HUDEP-2 (cell line): Measurements from ENCODE around the gene HYAL3.
"Not testable (repeated sequence)": the region's sequence is repeated elsewhere in the genome, so short reads cannot be mapped to it uniquely, and the experiment has no call there.

Experiments
- DNase-seq, 76 experiments: peaks; one replicate each; lab custom pipeline; 2025; ENCODE audit not compliant: unreplicated experiment in 76 of 76; lab: John Stamatoyannopoulos, UW

The HYAL3 gene

DNA sequence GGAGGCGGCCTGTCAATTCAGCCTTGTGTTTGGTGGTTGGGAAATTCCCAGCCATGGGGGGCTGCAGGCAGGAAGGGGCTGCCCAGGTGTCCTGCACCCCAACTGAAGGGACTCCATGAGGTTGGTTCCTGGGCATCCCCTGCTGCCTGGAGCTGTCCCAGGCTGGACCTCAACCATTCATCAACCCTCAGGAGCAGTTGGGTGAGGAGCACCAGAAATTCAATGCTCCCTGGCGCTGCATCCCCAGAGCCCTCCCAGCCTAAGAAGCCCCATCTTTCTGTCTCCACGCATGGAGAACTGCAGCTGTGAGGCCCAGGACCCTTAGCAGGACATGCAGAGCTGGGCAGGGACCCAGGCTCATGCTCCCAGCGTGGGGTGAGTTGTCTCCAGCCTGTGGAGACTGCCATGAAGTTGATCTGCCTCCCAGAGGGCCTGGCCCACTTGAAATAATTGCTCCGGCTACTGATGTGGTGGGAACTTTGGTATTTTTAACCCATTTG, 38.2 kb downstream of the HYAL3 start:
- no peak for DNase-seq

- peak in 73 of 76 experiments; percentile 14 to 89 (median 72) for DNase-seq
These were observed 38.9 kb downstream of the HYAL3 start for GRCh38 chr3:50260027-50260941.

GRCh38 chr3:50259432-50260026, 39.7 kb downstream of the HYAL3 start:
- DNase-seq = no peak

GRCh38 chr3:50258979-50259378, 40.2 kb downstream of the HYAL3 start:
- DNase-seq = no peak

DNA sequence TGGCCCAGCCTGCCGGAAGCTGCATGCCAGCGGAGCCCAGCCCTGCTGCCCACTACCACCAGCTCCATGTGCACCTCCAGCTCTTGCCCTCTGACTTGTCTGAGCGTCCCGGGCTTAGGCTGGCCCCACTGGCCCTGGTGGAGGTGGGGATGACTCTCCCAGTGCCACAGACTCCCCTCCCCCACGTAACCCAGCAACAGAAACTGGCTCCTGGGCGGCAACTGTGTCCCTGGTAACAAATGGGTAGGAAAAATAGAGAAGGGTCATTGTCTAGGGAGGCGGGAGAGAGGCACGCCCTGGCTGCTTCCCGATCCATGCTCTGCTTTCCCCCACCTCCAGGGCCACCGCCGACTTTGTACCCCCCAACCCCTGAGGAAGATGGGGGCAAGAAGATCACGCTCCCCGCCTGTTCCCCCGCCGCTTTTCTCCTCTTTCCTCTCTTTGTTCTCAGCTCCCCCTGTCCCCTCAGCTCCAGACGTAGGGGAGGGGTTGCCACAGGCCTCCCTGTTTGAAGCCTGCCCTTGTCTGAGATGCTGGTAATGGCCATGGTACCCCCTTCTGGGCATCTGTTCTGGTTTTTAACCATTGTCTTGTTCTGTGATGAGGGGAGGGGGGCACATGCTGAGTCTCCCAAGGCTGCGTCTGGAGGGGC, 41.0 kb downstream of the HYAL3 start:
- DNase-seq = no peak

GRCh38 chr3:50256978-50257890, 42.0 kb downstream of the HYAL3 start:
- DNase-seq = peak in 44 of 76 experiments; percentile 4 to 65 (median 32)

DNA sequence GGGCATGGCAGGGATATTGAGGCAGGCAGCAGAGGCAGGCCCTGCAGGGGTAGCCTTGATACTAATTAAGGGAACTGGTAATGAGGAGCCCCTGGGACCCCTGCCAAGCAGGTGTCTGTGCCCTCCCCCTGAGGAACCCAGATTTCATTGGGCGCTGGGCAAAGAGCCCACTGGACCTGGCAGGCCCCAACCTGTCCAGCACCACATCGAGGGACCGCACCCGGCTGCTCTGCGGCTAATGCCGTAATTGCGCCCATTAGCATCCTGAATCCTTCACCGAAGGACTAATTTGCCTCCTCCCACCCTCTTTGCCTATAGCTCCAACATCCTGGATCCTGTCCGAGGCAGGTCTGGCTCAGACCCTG, 44.0 kb downstream of the HYAL3 start:
- no peak for DNase-seq

- no peak for DNase-seq
These were observed 44.5 kb downstream of the HYAL3 start for GRCh38 chr3:50254577-50255250.

DNA sequence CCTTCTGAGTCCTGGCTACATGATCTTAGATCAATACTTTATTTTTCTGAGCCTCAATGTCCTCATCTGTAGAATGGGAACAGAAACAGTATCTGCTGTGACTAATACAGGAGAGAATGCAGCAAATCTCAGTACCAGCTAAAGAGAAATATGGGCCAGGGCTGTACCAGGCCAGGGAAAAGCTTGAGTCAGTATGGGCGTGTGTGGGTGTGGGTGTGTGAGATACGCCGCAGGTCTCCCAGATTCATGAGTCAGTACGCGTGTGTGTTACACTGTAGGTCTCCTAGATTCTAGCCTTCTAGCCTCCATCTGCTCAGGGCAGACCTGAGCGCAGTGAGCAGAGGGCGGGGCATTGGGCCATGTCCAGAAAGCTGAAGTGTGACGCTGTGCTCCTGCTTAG, 48.0 kb downstream of the HYAL3 start:
- peak in 70 of 76 experiments; percentile 31 to 92 (median 66) for DNase-seq

DNA sequence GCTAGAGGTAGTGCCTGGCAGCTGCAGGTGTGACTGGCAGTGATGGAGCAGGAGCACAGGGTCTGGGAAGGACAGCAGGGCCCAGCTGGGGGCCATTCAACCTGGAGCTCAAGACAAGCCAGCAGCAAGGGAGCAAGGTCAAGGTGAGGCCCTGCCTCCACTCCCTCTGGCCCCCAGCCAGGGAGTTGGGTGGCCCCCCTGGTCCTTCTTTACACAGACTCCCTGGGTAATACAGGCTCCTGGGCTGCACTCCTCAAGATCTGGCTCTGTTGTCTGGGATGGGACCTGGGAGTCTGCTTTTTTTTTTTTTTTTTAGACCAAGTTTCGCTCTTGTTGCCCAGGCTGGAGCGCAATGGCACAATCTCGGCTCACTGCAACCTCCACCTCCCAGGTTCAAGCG, 48.7 kb downstream of the HYAL3 start:
- DNase-seq = no peak

GRCh38 chr3:50249457-50249856, 49.7 kb downstream of the HYAL3 start:
- DNase-seq = no peak

- DNase-seq = no peak
These were observed 50.8 kb downstream of the HYAL3 start for GRCh38 chr3:50248387-50248786.

DNA sequence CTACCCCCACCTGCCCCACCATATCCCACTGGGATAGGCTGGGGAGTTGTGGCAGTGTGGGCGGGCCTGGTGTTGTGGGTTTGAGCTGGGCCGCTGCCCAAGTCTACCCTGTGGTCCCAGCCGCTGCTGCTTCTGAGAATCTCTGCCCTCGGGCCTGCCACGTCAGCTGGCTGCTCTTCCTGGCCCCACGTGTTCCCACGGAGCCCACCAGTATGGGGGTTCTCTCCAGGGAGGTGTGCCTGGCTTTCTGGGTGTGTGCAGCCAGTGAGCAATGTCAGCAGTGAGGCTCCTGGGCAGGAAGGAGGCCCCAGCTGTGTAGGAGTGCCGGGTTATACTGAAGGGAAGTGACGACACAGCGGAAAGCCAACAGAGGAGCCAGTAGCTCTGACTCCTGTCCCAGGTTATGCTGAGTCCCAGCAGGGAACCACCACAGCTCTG, 52.7 kb downstream of the HYAL3 start:
- DNase-seq = peak in 62 of 76 experiments; percentile 17 to 88 (median 59)

GRCh38 chr3:50245831-50246516, 53.2 kb downstream of the HYAL3 start:
- DNase-seq = peak in 73 of 76 experiments; percentile 17 to 92 (median 76)

DNA sequence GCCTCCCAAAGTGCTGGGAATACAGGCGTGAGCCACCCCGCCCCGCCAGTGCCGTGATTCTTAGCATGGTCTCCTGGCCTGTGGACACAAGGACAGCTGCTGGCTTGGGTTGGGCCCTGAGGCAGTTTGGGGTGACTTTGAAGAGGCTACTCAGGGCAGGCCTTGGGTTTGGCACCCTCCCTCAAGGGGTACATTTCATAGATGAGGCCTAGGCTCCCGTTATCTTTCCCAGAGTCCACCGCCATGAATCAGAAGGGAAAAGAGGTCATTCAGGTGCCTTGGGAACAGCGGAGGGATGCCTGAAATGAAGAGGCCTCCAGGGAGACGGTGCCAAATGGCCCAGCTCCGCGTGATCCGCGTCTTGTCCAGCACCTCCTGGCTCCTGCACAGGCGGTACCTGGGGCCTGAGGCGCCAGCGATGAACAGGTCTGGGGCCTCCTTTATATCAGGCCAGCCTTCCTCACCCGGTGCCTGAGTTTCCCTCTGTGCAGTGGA, 53.9 kb downstream of the HYAL3 start:
- DNase-seq = no peak

- DNase-seq = not testable (repeated sequence)
These were observed 54.4 kb downstream of the HYAL3 start for GRCh38 chr3:50244813-50245212.

- DNase-seq = no peak
These were observed 55.7 kb downstream of the HYAL3 start for GRCh38 chr3:50243543-50243895.

DNA sequence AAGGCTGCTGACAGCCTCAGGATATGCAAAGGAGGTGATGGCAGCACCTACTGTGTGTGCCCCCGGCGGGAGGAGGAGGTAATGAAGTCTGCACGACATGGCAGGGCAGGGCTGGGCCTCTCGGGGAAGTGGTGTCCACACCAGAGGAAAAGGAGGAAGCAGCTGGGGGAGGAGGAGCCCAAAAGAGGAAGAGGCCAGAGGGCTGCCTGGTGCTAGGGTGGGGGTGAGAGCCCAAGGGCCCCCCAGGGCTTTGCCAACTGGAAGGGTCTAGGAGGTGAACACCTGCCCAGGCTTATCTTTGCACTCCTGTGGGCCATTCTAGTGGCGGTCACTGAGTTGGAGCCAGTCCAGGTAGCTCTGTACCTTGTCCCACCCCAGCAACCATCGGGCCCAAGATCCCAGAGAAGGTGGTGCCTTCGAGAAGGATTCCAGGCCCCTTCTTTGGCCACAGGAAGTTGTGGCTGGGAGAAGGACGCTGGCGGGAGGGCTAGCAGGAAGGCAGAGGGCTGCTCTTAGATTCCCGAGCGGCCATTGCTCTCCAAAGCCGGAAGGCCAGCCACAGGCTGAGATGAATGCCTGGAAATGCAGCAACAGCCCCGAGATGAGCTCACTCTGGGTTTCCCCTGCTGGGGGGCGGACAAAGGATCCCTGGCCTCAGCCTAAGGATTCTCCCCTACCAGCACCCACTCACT, 56.2 kb downstream of the HYAL3 start:
- peak in 36 of 76 experiments; percentile 0 to 55 (median 24) for DNase-seq
